Hepatocyte (in vitro differentiated cells): ENCODE results near the gene ACSL5.

ENCODE experiments used
- CTCF ChIP-seq: fragments of 200-600 bp; sonication (generic); IDR thresholded peaks from 2 replicates; pipeline ENCODE4 v1.5.1; 2016; ENCODE audit warnings: antibody characterized with exemption, mild to moderate bottlenecking; ENCODE audit not compliant: poor library complexity
- EZH2 ChIP-seq: fragments of 200-600 bp; sonication (generic); IDR thresholded peaks from 2 replicates; pipeline ENCODE4 v1.6.1; 2016; ENCODE audit warnings: antibody characterized with exemption, mild to moderate bottlenecking, borderline replicate concordance
- EZH2phosphoT487 ChIP-seq: fragments of 200-600 bp; sonication (generic); IDR thresholded peaks from one replicate; pipeline ENCODE4 v1.6.1; 2018; ENCODE audit warnings: antibody characterized with exemption, mild to moderate bottlenecking, low read depth, moderate library complexity; ENCODE audit not compliant: unreplicated experiment, severe bottlenecking

- TF ChIP-seq CTCF (no peak), EZH2 (no peak), EZH2phosphoT487 (no peak)
Observed at GRCh38 chr10:112384141-112384540, 10.2 kb downstream of the ACSL5 start.
